SH-SY5Y (cell line): ENCODE measurements around the gene OAT.

Experiments used
- GATA2 ChIP-seq: IDR thresholded peaks from 2 replicates; pipeline ENCODE4 v1.6.1; 2011; ENCODE audit warnings: mild to moderate bottlenecking, low read depth, low read length
- GATA3 ChIP-seq: IDR thresholded peaks from 2 replicates; pipeline ENCODE4 v1.6.1; 2011; ENCODE audit warnings: low read depth, mild to moderate bottlenecking, low read length, moderate library complexity

OAT gene

DNA sequence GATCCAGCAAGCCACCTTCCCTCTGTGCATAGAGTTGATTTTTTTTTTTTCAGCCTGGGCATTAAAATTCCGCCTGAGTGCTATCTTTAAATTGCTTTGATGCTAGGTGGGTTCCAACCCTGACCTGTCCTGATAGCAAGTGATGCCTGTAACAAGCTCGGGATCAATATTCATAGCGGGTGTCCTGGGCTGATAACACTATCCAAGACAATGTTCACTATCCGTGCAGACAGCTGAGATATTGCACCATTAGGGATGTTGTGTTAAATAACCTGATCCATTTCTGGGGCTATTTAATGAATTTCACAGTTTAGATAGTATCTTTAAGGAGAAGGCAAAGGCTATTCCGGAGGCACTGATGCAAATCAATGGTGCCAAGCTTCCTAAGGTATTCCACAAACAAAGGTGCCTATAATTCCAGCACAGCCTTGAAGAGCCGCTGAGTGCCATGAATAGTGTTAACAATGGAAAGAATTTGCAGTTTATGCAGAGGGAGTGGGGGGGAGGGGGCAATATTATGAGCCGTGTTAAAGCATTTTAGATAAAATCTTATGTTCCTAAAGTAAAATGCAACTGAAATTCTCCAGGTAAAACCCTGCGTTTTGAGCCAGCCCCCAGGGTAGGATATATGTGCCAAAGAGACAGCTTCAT is 35.4 kb upstream of the OAT start:
- TF ChIP-seq GATA3 (no peak), GATA2 (no peak)

DNA sequence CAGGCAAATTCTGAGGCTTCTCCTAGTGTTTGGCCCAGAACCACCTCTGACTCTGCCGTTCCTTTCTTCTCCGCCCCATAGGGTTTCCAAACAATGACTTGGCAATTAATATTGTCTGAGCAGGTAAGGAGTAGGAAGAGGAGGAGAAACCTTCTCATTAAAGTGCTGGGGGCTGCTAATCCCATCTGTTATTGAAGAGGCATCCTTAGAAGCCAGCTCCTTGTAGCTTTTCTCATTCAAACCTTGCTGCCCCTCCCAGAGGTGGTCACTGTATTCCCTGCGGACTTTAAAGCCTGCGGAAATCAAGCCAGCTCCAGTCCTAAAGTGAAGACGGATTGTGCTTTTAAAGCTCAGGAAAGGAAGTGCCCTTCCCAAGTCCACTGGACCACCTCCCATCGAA is 32.6 kb upstream of the OAT start:
- no peak for TF ChIP-seq GATA3
- TF ChIP-seq GATA2 = no peak

DNA sequence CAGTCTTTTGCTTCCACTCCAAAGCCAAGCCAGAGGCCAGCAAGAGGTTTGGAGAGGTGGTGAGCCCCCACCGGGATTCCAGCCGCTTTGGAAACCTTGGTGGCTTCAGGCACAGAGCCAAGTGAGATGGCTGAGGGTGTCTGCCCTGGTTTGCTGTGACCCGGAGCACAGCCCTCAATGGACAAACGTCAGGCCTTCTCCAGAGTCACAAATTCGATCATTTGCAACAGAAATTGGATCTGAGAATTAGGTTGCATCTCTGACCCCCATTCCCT is 32.0 kb upstream of the OAT start:
- TF ChIP-seq GATA2 = no peak
- no peak for TF ChIP-seq GATA3

DNA sequence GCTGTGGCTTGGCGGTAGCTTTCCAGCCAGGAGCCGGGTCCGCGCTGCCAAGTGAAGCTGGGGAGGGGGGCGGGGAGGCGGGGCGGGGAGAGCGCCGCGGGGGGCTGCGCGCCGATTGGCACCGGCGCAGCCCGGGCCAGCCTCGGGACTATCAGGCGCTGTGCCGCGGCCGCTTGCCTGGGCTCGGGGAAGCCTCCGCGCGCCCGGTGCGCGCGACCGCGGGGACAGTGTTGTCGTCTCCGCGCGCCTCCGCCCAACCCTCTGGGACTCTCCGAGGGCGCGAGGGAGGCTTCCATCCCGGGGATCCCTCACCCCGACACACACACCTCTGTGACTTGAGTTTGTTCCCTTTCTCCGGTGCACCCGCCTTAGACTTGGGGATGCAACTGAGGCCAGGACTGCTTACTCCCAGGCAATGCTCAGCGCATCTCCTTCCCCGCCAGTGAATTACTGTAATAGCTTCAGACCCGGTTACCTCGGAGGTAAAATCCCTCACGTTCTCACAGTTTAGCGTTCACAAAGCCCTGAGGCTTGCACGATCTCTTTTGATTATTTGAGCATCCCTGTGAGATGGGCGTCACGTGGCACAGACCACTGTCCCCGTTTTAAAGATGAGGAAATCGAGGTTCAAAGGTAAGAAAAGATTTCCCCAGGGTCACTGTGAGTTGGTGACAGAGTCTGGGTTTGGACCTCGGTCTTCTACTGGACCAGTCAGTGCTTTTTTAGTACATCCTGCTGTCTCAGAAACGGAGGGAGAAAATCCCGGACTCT is 31.5 kb upstream of the OAT start, which contains the start of gene NKX1-2:
Gene NKX1-2, minus strand, starts transcription at position 24 of the 771 bp plus-strand sequence. CDS start 92 bp downstream, outside the sequence.
- no peak for TF ChIP-seq GATA2
- TF ChIP-seq GATA3 = no peak

DNA sequence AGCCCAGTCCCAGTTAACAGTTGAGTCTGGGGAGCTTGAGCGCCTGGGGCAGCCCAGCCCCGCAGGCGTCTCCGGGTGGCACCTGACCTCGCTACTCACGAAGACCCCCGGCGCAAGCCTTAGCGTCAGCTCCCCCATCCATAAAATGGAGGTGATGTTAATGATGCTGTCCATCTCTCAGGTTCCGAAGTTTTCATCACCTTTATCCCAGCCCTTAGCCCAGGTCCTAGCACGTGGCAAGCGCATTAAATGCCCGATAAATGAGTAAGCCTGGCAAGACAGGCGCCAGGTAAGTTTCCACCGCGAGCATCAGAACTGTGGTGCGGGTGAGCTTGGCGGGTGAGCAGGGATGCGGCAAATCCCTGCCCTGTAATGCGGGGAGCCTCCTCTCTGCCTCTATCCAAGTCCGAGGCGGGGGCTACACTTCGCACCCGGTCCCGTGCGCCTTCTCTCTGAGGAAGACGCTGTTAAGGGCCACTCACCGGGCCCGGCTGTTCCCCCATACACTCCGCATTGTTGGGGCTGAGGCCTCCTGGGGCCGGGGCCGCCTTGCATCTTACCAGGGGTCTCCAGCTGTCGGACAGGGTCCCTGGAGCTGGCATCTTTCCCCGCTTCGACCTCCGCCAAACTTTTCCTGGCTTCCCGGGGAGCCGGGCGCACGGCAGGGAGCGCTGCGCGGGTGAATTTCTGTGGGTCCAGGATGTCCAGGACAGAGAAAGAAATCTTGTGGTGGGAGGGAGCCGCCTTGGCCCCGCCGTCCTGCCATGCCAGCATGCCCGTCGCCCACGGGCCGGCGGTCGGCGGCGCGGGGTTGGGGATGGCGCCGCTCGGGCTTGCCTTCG is 30.7 kb upstream of the OAT start:
- no peak for TF ChIP-seq GATA2
- TF ChIP-seq GATA3 = no peak

DNA sequence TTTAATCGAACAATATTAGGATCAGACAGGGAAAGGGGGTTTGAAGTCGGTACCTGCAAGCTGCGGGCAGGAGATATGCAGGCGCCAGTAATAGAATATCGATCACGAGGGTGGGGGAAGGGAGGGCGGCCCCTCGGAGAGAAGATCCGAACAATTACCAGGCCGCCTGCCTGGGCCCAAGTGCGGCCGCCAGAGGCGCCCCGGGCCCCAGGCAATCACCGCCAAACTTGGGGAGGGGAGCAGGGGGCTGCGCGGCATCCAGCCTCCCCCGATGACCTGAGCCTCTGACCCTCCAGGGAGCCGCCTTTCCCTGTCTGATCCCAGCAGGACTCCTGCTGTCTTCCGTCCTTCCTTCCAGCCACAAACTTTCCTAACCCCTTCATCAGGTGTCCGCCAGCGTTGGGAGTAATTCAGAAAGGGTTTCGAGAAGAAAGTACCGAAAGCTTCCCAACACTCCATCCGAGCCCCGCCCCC is 30.0 kb upstream of the OAT start:
- TF ChIP-seq GATA3 (no peak), GATA2 (no peak)

DNA sequence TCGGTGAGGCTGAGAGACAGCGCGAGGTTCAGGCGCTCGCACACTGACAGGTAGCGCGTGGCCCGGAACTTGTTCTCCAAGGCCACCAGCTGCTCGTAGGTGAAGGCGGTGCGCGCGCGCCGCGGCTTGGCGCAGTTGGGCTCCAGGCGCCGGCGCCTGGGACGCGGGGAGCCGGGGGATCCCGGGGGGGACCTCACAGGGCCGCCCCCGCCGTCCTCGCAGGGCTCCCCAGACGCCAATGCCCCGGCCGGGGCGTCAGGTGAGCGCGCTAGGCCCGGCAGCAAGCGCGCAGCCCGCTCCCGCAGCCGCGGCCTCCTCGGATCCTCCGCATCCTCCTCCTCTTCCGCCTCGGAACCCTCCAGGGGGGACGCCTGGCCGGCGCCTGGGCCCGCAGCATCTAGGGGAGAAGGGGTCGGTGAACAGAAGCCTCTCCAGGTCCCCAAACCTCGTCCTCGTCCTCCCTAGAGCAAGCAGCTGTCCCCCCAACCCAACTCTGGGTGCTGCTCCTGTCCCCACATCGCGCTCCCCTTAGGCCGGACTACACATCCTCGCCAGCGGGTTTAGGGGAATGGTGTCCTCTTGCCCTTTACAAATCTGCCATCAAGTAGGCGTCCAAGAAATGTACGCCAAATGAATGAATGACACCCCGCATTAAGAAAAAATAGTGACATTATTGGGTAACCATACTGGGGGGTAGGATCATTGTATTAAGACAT is 29.2 kb upstream of the OAT start:
- TF ChIP-seq GATA3 = no peak
- no peak for TF ChIP-seq GATA2

DNA sequence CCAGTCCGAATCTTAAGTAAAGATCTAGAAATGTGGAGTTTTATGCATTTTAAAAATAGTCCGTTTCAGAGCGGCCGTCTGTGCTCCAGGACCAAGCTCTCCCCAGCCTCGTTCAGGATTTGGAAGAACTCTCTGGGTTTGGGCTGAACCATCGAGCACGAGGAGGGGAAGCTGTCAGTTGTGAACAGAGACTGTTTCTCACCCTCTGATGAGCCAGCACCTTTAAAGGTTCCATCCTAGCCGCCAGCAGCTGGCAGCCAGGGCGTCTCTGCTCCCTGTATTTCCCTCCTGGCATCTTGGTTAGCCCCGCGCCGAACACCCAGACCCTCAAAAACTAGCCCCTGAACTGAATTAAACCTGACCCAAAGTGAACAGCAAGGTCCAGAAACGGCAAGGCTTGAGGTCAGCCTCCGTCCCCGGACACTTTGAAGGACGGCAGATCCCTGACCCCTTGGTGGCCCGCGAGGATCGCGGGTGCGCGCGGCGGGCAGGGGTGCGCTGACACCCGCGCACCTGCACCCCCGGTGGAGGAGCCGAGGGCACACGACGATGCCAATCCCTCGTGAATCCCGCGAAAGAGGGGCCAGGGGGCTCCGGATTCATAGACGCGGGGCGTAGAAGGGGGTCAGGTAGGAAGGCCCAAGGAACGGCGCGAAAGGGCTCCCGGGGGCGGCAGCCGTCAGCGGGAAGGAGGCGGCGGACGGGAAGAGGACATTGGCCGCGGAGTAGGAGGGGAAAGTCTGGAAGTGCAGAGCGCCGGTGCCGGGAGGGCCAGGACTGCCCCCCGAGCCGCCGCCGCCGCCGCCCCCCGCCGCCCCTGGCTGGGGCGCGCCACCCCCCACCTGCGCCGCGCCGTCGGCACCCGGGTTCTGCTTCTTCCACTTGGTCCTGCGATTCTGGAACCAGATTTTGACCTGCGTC is 28.4 kb upstream of the OAT start:
- TF ChIP-seq GATA2 (no peak), GATA3 (no peak)

DNA sequence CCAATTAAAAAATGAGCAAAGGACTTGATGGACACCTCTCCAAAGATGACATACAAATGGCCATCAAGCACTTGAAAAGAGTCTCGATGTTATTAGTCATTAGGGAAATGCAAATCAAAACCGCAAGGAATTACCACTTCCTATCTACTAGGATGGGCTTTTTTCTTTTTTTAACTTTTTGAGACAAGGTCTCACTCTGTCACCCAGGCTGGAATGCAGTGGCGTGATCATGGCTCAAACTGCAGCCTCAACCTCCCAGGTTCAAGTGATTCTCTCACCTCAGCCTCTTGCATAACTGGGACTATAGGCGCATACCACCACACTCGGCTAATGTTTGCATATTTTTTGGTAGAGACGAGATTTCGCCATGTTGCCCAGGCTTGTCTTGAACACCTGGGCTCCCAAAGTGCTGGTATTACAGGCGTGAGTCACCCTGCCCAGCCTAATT is 17.5 kb upstream of the OAT start:
- TF ChIP-seq GATA3 = no peak
- no peak for TF ChIP-seq GATA2

DNA sequence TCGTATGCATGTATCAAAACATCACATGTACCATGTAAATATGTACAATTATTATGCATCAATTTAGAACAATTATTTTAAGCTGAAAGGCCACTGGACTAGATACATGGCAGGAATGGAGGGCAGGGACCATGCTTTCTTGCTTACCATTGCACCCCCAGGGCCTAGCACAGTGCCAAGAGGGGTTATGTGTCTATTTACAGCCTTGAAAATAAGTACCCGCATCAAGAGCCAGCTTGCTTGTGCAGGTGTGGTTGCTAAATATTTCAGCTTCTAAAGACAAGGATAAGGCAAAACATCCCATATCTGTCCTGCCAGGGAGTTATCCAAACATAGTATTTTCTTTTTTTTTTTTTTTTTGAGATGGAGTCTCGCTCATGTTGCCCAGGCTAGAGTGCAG is 14.7 kb upstream of the OAT start:
- TF ChIP-seq GATA3 (no peak), GATA2 (no peak)

DNA sequence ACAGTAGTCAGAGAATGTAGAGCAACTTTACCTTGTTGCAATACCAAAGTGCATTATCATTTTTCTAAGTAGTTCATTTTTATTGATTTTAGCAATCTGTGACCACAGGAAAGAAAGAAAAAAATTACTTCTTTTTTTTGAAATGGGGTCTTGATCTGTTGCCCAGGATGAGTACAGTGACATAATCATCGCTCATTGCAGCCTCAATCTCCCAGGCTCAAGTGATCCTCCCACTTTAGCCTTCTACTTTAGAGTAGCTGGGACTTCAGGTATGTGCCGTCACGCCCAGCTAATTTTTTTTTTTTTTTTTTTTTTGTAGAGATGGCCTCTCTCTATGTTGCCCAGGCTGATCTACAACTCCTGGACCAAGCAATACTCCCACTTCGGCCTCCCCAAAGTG is 11.4 kb upstream of the OAT start:
- TF ChIP-seq GATA2 (no peak), GATA3 (no peak)

DNA sequence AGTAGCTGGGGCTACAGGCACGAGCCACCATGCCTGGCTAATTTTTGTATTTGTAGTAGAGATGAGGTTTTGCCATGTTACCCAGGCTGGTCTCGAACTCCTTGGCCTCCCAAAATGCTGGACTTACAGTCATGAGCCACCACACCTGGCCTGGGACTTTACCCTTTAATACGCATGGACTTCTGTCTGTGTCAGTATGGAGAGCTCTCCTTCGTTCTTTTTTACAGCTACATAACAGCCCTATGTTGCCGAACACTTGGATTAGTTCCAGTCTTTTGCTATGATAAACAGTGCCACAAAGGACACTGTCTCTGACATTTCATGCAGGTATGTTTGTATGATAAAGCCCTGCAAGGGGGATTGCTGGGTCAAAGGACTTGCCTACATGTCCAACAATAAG is 10.9 kb upstream of the OAT start:
- TF ChIP-seq GATA2 = no peak
- no peak for TF ChIP-seq GATA3
